GM12872 (cell line): ENCODE measurements around the gene GPA33.

Experiments used
- TF ChIP-seq, protein P1 (sequence below): IDR thresholded peaks from 3 replicates; pipeline ENCODE4 v1.5.1; 2011; ENCODE audit warnings: low read depth, mild to moderate bottlenecking, low read length, moderate library complexity; ENCODE audit not compliant: insufficient read depth

Gene GPA33

DNA sequence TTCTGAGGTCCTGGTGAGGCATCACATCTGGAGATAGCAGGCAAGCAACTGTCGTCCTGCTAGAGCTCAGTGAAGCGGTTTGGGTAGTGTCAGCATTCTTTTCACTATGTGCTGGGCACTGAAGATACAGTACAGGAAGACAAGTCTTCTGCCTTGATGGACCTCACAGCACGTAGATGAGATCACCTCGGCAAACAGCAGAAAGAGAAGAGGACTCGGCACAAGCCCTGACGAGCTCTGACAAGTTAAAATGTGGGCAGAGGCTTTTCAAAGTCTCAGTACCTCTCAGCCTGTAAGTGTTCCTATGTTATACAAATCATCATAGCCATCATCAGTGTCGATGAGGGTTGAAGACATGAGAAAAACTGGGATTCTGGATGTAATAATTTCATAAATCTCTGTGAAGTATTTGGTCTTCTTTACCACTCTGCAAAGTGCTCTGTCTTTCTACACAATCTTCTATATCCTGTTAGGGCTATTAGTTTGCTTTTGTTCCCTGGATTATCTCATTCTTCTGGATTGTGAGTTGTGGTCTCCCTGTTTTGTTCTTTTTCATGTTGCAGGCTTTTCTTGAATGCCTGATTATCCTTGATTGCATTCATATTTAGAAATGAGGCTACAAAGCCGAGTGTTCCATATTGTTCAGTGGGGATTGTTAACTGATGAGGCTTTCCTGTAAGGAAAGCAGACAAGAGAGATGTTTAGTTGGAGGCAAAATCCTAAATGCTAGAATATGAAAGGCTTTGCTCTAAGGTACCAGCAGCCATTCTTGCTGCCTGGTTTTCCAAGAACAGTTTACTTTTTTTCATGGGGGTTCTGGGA, 76.9 kb downstream of the GPA33 start:
- TF ChIP-seq, protein P1, sequence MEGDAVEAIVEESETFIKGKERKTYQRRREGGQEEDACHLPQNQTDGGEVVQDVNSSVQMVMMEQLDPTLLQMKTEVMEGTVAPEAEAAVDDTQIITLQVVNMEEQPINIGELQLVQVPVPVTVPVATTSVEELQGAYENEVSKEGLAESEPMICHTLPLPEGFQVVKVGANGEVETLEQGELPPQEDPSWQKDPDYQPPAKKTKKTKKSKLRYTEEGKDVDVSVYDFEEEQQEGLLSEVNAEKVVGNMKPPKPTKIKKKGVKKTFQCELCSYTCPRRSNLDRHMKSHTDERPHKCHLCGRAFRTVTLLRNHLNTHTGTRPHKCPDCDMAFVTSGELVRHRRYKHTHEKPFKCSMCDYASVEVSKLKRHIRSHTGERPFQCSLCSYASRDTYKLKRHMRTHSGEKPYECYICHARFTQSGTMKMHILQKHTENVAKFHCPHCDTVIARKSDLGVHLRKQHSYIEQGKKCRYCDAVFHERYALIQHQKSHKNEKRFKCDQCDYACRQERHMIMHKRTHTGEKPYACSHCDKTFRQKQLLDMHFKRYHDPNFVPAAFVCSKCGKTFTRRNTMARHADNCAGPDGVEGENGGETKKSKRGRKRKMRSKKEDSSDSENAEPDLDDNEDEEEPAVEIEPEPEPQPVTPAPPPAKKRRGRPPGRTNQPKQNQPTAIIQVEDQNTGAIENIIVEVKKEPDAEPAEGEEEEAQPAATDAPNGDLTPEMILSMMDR = no peak

- TF ChIP-seq, protein P1 = no peak
These were observed 77.6 kb downstream of the GPA33 start for GRCh38 chr1:167012570-167012969.

GRCh38 chr1:167011560-167012191, 78.5 kb downstream of the GPA33 start:
- TF ChIP-seq, protein P1 = no peak

- TF ChIP-seq, protein P1 = no peak
These were observed 86.5 kb downstream of the GPA33 start for GRCh38 chr1:167003711-167004110.
